ENCODE measurements around the gene TOP3A. TPM values are rescaled to one million over a fixed set of nuclear protein-coding genes. Genes with fewer than 3 reads are reported as not detected.

Gene TOP3A
- total and polyA plus RNA-seq, 2 of the 13 experiments (the other 11 are each of a cell fraction or from before 2014, with no cell fraction given): 16.9 to 36.8 TPM

DNA sequence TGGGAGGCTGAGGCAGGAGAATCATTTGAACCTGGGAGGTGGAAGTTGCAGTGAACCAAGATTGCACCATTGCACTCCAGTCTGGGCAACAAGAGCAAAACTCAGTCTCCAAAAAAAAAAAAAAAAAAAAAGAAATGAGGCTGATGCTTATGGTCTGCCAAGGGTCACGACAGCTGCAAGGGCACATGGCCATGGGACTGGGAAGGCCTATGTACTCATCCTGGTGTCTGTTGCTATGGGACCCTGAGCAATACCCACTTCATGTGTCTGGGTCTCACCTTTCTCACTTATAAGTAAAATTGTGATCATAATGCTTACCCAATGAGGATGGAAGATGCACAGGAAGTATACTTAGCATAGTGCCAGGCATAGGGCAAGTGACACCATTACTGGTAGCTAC is 37.7 kb downstream of the TOP3A start:
- Histone ChIP-seq H3K27ac (ENCODE audit: extremely low read length, insufficient read depth, low read length) (no peak overlapping the region), H3K36me3 (replicated peaks in 1 of 2; ENCODE audit: control insufficient read depth in 1 of 2, insufficient read depth in 2 of 2, low read length in 2 of 2) (peaks cover 31 to 61% of the 10 kb centered on the region in 2 experiments), H4K20me1 (ENCODE audit: insufficient read depth, low read length) (no peaks in the 10 kb centered on the region), H3K79me2 (ENCODE audit: insufficient read depth, low read length) (no peaks in the 10 kb centered on the region), H3K27me3 (ENCODE audit: control insufficient read depth in 1 of 2, insufficient read depth in 2 of 2, low read length in 2 of 2) (no peaks in the 10 kb centered on the region), H3K9me3 (ENCODE audit: low read length) (no peaks in the 10 kb centered on the region), H3K4me2 (ENCODE audit: low read depth, low read length) (no peak overlapping the region), H3K4me1 (ENCODE audit: insufficient read depth, low read length) (no peaks in the 10 kb centered on the region), H3K4me3 (replicated peaks in 1 of 3; ENCODE audit: insufficient read depth in 1 of 3, low read depth in 2 of 3, low read length in 3 of 3) (no peak overlapping the region), H3K9ac (ENCODE audit: insufficient read depth, low read depth, low read length) (no peak overlapping the region), H2AFZ (ENCODE audit: low read length) (no peak overlapping the region)
- in situ Hi-C loops (cut with HindIII; ENCODE audit: extremely low pct_ligation_motif_present, low pct_unique_long_range_greater_than_20kb): no loop called here
- intact Hi-C loops (cut with micrococcal nuclease; ENCODE audit: unreplicated experiment): no loop called here
- FAIRE-seq: no peak
- no peak for TF ChIP-seq RBM22 (optimal IDR thresholded peaks at IDR 0.05; ENCODE audit: low read length)
- TF ChIP-seq ZNF598 (CRISPR knock-in tag; IDR thresholded peaks at IDR 0.05; ENCODE audit: borderline replicate concordance): no peak
- TF ChIP-seq HNF4G (IDR thresholded peaks at IDR 0.05; ENCODE audit: borderline replicate concordance, low read depth, low read length): no peak
- no peak for TF ChIP-seq HNF4G (CRISPR knock-in tag; IDR thresholded peaks at IDR 0.05; ENCODE audit: borderline replicate concordance, low read depth)
- DNase-seq (ENCODE audit: low spot score): no peak
- no peak for ATAC-seq
- CTCF ChIA-PET (ENCODE audit: low intra/inter-chr PET ratio, low total read pairs): no interaction called here
- WGBS (ENCODE audit: low lambda C conversion rate): 95% methylated on average over 1 of the region's 1 CpG
- no TSS peak for BruUV-seq (replicated peaks)
- POLR2A ChIA-PET: no interaction called here

DNA sequence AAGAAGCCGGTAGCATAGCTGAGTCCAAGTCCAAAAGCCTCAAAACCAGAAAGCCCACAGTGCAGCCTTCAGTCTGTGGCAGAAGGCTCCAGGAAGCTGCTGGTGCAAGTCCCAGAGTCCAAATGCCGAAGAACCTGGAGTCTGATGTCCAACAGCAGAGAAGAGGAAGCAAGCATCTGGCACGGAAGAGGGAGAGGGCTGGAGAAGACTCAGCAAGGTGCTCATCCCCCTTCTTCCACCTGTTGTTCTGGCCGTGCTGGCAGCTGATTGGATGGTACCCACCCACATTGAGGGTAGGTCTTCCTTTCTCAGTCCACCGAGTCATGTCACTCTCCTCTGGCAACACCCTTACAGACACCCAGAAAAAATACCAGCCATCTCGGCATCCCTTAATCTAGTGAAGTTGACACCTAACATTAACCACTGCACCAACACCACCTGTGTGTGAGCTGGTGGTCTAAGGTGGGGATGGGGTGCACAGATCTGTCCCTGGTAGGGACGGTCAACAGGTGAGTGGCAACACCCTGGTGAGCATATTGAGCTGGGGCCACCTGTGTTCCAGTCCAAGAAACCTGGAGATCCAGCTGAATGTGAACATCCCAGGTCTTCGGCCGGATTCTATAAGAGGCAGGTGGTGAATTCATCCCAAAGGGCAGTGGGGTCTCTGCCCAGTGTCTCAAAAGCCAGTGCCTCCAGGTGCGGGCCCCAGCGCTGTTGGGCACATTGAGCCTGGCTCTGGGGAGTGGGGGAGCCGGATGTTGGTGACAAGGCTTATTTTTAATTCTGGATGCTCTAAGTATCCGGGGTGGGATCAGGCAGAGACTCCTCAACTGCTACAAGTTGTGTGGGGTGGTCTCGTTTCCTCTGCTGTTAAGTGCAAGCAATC is 44.5 kb downstream of the TOP3A start:
- no peak for FAIRE-seq
- no peak overlapping the region for H3K4me3 ChIP-seq (replicated peaks in 1 of 3; ENCODE audit: insufficient read depth in 1 of 3, low read depth in 2 of 3, low read length in 3 of 3)
- no peak for DNase-seq (ENCODE audit: low spot score)
- in situ Hi-C loops (cut with HindIII; ENCODE audit: extremely low pct_ligation_motif_present, low pct_unique_long_range_greater_than_20kb): no loop called here
- peaks cover 5 to 13% of the 10 kb centered on the region in 2 experiments for H3K36me3 ChIP-seq (replicated peaks in 1 of 2; ENCODE audit: control insufficient read depth in 1 of 2, insufficient read depth in 2 of 2, low read length in 2 of 2)
- H3K79me2 ChIP-seq (ENCODE audit: insufficient read depth, low read length): no peaks in the 10 kb centered on the region
- 93% methylated on average over 10 of the region's 14 CpGs for WGBS (ENCODE audit: low lambda C conversion rate)
- no peaks in the 10 kb centered on the region for H3K9me3 ChIP-seq (ENCODE audit: low read length)
- H3K9ac ChIP-seq (ENCODE audit: insufficient read depth, low read depth, low read length): no peak overlapping the region
- no peak overlapping the region for H2AFZ ChIP-seq (ENCODE audit: low read length)
- POLR2A ChIA-PET: no interaction called here
- no peak overlapping the region for H3K27ac ChIP-seq (ENCODE audit: extremely low read length, insufficient read depth, low read length)
- no peaks in the 10 kb centered on the region for H3K27me3 ChIP-seq (ENCODE audit: control insufficient read depth in 1 of 2, insufficient read depth in 2 of 2, low read length in 2 of 2)
- H4K20me1 ChIP-seq (ENCODE audit: insufficient read depth, low read length): no peaks in the 10 kb centered on the region
- CTCF ChIA-PET (ENCODE audit: low intra/inter-chr PET ratio, low total read pairs): no interaction called here
- no peak for ATAC-seq
- intact Hi-C loops (cut with micrococcal nuclease; ENCODE audit: unreplicated experiment): no loop called here
- no peaks in the 10 kb centered on the region for H3K4me1 ChIP-seq (ENCODE audit: insufficient read depth, low read length)
- H3K4me2 ChIP-seq (ENCODE audit: low read depth, low read length): no peak overlapping the region
- BruUV-seq (replicated peaks): no TSS peak
- TF ChIP-seq ZNF224 (CRISPR knock-in tag; IDR thresholded peaks at IDR 0.05) (no peak), POLR2A (IDR thresholded peaks at IDR 0.05; ENCODE audit: insufficient read depth in 1 of 2, low read depth in 2 of 2, low read length in 2 of 2) (no peak), HBP1 (CRISPR knock-in tag; IDR thresholded peaks at IDR 0.05; ENCODE audit: low read depth) (no peak), ZNF703 (CRISPR knock-in tag; IDR thresholded peaks at IDR 0.05; ENCODE audit: borderline replicate concordance) (no peak), AGO2 (optimal IDR thresholded peaks at IDR 0.05; ENCODE audit: low read depth, low read length) (peak; percentile 35), ZNF138 (CRISPR knock-in tag; IDR thresholded peaks at IDR 0.05; ENCODE audit: low read depth) (no peak)
- TF ChIP-seq, protein P1, sequence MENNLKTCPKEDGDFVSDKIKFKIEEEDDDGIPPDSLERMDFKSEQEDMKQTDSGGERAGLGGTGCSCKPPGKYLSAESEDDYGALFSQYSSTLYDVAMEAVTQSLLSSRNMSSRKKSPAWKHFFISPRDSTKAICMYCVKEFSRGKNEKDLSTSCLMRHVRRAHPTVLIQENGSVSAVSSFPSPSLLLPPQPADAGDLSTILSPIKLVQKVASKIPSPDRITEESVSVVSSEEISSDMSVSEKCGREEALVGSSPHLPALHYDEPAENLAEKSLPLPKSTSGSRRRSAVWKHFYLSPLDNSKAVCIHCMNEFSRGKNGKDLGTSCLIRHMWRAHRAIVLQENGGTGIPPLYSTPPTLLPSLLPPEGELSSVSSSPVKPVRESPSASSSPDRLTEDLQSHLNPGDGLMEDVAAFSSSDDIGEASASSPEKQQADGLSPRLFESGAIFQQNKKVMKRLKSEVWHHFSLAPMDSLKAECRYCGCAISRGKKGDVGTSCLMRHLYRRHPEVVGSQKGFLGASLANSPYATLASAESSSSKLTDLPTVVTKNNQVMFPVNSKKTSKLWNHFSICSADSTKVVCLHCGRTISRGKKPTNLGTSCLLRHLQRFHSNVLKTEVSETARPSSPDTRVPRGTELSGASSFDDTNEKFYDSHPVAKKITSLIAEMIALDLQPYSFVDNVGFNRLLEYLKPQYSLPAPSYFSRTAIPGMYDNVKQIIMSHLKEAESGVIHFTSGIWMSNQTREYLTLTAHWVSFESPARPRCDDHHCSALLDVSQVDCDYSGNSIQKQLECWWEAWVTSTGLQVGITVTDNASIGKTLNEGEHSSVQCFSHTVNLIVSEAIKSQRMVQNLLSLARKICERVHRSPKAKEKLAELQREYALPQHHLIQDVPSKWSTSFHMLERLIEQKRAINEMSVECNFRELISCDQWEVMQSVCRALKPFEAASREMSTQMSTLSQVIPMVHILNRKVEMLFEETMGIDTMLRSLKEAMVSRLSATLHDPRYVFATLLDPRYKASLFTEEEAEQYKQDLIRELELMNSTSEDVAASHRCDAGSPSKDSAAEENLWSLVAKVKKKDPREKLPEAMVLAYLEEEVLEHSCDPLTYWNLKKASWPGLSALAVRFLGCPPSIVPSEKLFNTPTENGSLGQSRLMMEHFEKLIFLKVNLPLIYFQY (CRISPR knock-in tag; IDR thresholded peaks at IDR 0.05; ENCODE audit: borderline replicate concordance): no peak

All from HepG2 (cell line).